ENCODE measurements around the gene IL21R.

IL21R gene

DNA sequence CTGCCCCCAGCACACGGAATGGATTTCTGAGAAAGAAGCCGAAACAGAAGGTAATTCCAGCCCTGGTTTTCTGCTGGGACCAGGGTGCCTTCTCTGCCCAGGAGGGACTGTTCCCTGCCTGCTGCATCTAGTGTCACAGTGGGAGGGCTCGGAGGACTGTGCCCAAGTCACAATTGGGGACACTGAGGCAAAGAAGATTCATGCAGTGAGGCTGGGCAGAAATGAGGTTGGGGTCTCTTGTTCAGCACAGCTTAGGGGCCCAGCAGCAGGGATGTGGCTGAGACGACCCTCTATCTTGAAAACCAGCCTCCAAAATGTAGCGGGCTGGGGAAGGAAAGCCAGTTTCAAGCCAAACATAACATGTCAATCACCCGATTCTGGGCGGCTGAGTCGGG lies 592 bp downstream of the IL21R start:
- DNase-seq (ENCODE audit: low read depth), result no peak
- TF ChIP-seq, protein P1, sequence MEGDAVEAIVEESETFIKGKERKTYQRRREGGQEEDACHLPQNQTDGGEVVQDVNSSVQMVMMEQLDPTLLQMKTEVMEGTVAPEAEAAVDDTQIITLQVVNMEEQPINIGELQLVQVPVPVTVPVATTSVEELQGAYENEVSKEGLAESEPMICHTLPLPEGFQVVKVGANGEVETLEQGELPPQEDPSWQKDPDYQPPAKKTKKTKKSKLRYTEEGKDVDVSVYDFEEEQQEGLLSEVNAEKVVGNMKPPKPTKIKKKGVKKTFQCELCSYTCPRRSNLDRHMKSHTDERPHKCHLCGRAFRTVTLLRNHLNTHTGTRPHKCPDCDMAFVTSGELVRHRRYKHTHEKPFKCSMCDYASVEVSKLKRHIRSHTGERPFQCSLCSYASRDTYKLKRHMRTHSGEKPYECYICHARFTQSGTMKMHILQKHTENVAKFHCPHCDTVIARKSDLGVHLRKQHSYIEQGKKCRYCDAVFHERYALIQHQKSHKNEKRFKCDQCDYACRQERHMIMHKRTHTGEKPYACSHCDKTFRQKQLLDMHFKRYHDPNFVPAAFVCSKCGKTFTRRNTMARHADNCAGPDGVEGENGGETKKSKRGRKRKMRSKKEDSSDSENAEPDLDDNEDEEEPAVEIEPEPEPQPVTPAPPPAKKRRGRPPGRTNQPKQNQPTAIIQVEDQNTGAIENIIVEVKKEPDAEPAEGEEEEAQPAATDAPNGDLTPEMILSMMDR (IDR thresholded peaks at IDR 0.05; ENCODE audit: insufficient read depth, low read depth, low read length, missing control alignments), result no peak
- no peak overlapping the region for H3K4me3 ChIP-seq (ENCODE audit: low read length)

DNA sequence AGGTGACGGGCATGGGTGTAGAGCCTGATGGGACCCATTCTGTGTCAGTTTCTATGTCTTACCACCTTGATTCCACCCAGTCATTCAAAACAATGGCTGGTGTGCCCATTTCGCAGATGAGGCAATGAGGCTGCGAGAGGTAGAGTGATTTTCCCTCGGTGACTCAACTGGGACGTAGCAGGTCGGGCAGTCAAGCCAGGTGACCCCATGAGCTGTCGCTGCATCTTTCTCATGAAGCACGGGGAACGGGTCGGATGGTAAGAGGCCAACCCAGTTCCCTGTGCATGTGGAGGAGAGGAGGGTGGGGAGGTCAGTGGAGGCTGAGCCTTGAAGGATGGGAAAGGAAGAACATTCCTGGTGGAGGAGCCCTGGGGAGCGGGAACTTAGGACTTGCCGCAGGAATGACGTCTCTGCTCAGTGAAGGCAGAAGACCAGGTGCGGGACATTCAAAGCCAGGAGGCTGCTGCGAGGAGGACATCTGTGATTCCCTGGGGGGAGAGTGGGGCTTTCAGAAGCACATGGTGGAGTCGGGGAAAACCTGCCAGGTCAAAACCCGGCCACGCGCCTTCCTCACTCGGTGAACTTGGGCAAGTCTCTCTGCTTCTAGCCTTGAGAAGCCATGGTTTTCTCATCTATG lies 1.1 kb downstream of the IL21R start:
- DNase-seq (ENCODE audit: low read depth), result no peak

DNA sequence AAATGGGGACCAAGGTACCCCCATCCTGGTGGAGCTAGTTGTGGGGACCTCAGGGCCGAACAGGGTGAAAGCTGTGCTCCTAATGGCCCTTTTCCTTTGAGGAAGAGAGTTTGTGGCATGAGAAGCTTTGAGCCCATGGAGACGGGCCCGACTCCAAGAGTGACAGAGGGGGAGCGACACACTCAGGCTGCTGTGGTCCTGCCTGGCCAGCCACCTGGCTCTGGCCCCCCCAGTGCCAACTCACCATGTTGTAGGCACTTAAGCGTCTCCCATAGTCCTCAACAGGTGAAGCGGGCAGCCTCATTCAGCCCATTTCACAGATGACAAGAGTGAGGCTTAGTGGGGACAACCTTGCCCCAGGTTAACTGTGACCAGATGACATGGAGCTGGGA lies 1.6 kb downstream of the IL21R start:
- TF ChIP-seq, protein P1 (IDR thresholded peaks at IDR 0.05; ENCODE audit: insufficient read depth, low read depth, low read length, missing control alignments), result no peak
- no peak overlapping the region for H3K4me3 ChIP-seq (ENCODE audit: low read length)
- no peak for DNase-seq (ENCODE audit: low read depth)

More for the DNA sequence above, 1.1 kb downstream of the IL21R start:
- no peak overlapping the region for H3K4me3 ChIP-seq (ENCODE audit: low read length)
- TF ChIP-seq, protein P1 (IDR thresholded peaks at IDR 0.05; ENCODE audit: insufficient read depth, low read depth, low read length, missing control alignments), result no peak

DNA sequence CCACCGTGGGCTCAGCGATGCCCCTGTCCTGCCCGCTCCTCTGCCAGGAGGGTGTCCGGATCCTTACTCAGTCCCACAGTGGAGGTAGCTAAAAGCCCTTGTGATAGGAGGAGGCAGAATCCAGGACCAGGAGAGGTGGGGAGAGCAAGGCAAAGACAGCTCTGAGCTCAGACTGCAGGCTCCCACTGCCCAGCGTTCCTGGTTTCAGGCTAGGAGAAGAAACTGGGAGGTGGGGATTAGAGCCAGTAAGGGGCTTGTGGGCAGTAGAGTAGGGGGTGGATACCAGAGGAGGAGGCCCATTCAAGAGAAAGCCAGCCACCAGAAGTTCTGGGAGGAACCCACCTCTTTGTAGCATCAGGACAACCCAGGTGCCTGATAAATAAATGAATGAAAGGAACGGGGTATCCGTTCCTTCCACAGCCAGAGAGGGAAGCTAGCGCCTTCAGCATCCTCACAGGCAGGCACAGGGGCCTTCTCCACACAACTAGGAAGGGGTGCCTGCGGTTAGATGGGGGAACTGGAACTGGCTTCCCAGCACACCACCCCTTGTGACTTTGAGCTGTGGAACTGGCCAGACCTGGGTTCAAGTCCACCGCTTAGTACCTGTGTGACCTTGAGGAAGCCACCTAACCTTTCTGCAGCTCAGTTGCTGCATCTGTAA lies 2.3 kb downstream of the IL21R start:
- TF ChIP-seq, protein P1 (IDR thresholded peaks at IDR 0.05; ENCODE audit: insufficient read depth, low read depth, low read length, missing control alignments), result no peak
- no peak for DNase-seq (ENCODE audit: low read depth)
- no peak overlapping the region for H3K4me3 ChIP-seq (ENCODE audit: low read length)

DNA sequence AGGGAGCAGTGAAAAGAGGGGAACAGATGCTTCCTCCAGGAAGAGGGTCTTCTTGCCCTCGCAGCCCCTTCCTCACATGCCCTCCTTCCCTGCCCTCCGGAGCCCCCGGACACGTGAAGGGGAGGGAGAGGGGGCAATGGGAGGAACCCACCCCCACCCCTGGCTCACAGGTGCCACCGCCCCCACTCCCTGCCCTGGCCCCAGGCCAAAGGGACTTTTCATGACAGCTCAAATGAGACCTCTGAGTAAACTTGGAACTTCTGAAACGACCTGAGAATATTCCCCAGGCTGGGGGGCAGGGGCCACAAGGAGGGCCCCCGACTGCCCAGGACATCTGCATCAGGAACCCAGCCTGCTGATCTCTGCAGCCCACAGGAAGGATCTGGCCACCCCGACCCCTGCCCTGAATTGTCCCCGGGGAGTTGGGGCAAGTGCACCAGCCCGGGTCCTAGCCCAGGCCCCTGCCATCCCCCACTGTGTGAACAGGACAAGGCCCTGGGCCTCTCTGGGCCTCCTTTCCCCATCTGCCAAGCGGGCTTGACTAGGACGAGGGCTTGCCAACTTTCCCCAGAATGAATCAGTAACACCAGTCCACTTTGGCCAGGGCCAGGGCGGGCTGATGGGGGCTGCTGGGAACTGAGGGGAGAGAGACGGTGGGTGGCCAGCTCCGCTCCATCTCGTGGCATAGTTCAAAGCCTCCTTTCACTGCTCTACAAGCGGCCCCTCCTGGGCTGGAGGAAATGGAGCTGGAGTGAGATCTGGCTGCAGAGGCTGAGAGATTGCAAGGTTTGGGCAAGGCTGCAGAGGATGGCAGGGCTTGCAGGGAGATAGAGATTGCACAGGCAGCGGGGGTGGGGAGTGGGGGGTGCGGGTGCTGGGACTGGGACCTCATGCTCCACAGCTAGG lies 3.8 kb downstream of the IL21R start:
- no peak overlapping the region for H3K4me3 ChIP-seq (ENCODE audit: low read length)
- TF ChIP-seq, protein P1 (IDR thresholded peaks at IDR 0.05; ENCODE audit: insufficient read depth, low read depth, low read length, missing control alignments), result no peak
- no peak for DNase-seq (ENCODE audit: low read depth)

DNA sequence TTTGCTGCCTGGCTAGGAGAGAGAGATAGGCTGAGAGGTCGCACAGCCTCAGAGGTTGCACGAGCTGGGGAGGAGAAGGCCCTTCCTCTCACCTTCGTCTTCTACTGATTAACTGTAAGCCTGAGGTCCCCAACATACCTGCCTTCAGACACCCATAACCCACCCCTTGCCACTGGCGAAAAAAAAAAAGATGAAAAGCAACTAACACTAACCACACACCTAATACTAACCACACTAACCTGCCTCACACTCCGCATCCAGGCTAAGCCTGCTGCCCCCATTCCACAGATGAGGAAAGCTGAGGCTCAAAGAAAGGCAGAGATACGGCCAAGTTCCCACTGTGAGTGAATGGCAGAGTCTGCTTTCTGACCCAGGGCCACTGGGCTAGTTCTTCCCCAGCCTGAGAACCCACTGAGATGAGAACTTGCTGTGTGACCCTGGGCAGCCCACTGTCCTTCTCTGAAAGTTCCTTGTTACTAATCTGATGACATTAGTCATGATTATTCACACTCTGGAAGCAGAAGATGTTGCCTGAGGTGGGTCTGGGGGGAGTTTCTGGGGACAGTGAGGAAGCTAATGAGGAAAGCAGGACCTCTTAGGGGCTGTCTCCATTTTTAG lies 4.6 kb downstream of the IL21R start:
- H3K4me3 ChIP-seq (ENCODE audit: low read length), result no peak overlapping the region
- DNase-seq (ENCODE audit: low read depth), result no peak
- TF ChIP-seq, protein P1 (IDR thresholded peaks at IDR 0.05; ENCODE audit: insufficient read depth, low read depth, low read length, missing control alignments), result no peak

Measured in epithelial cell of esophagus (primary cell).